Measurements from ENCODE around the gene COTL1.
A peak's percentile ranks its signal among the peaks of the same experiment; 100 is the strongest.

COTL1 gene

GRCh38 chr16:84617791-84618580, at the start of gene COTL1:
COTL1 (minus strand) TSS chr16:84618078; CDS start chr16:84617914, 164 bp downstream.
- DNase-seq = peak; percentile 97

- no peak for DNase-seq
Measured at GRCh38 chr16:84665843-84666242, 48.0 kb upstream of the COTL1 start.

GRCh38 chr16:84665359-84665758, 47.5 kb upstream of the COTL1 start:
- no peak for DNase-seq

- no peak for DNase-seq
Measured at GRCh38 chr16:84663433-84664101, 45.7 kb upstream of the COTL1 start.

GRCh38 chr16:84662471-84662870, 44.6 kb upstream of the COTL1 start:
- no peak for DNase-seq

- DNase-seq = no peak
Measured at GRCh38 chr16:84661418-84662060, 43.7 kb upstream of the COTL1 start.

GRCh38 chr16:84660973-84661372, 43.1 kb upstream of the COTL1 start:
- DNase-seq = no peak

- no peak for DNase-seq
Measured at GRCh38 chr16:84659656-84660300, 41.9 kb upstream of the COTL1 start.

- no peak for DNase-seq
Measured at GRCh38 chr16:84658690-84659089, 40.8 kb upstream of the COTL1 start.

GRCh38 chr16:84657229-84657837, 39.5 kb upstream of the COTL1 start:
- DNase-seq = no peak

GRCh38 chr16:84656649-84657048, 38.8 kb upstream of the COTL1 start:
- no peak for DNase-seq

- no peak for DNase-seq
Measured at GRCh38 chr16:84654998-84655397, 37.1 kb upstream of the COTL1 start.

- DNase-seq = no peak
Measured at GRCh38 chr16:84654238-84654637, 36.4 kb upstream of the COTL1 start.

GRCh38 chr16:84652566-84652965, 34.7 kb upstream of the COTL1 start:
- no peak for DNase-seq

- peak; percentile 14 for DNase-seq
Measured at GRCh38 chr16:84650062-84650991, 32.4 kb upstream of the COTL1 start.

GRCh38 chr16:84649511-84649861, 31.6 kb upstream of the COTL1 start:
- DNase-seq = no peak

GRCh38 chr16:84648595-84649510, 31.0 kb upstream of the COTL1 start:
- DNase-seq = no peak

- DNase-seq = peak; percentile 11
Measured at GRCh38 chr16:84647828-84648594, 30.1 kb upstream of the COTL1 start, which contains the start of gene KLHL36. KLHL36 (plus strand) TSS chr16:84648511; CDS start chr16:84650868, 2,357 bp downstream.

- DNase-seq = peak; percentile 28
Measured at GRCh38 chr16:84643674-84644073, 25.8 kb upstream of the COTL1 start.

GRCh38 chr16:84643180-84643583, 25.3 kb upstream of the COTL1 start:
- peak; percentile 88 for DNase-seq
